HEK293 (cell line): ENCODE measurements around the gene CHRNA5.

Experiments used
- CTCF ChIP-seq: fragments of 450-650 bp; formaldehyde crosslinking; IDR thresholded peaks from 2 replicates; pipeline ENCODE4 v1.5.1; 2016; ENCODE audit warnings: missing biosample characterization, missing genetic modification characterization
- PBX3 ChIP-seq: sonication (generic); formaldehyde crosslinking; IDR thresholded peaks from 2 replicates; pipeline ENCODE4 v1.8.1; 2022; ENCODE audit warnings: mild to moderate bottlenecking, moderate library complexity, missing genetic modification reagents
- REST ChIP-seq: fragments of 450-650 bp; formaldehyde crosslinking; IDR thresholded peaks from 2 replicates; pipeline ENCODE4 v1.5.1; 2016; ENCODE audit warnings: missing biosample characterization, missing genetic modification characterization
- ZNF416 ChIP-seq: fragments of 450-650 bp; formaldehyde crosslinking; IDR thresholded peaks from 2 replicates; pipeline ENCODE4 v1.5.1; 2016; ENCODE audit warnings: missing biosample characterization, missing genetic modification characterization

- TF ChIP-seq ZNF416 (tag by site-specific recombination): no peak
- no peak for TF ChIP-seq REST (tag by site-specific recombination)
- no peak for TF ChIP-seq CTCF (tag by site-specific recombination)
- TF ChIP-seq PBX3 (CRISPR knock-in tag): no peak
Observed at GRCh38 chr15:78574944-78575343, 9.6 kb downstream of the CHRNA5 start.
